Suprapubic skin (tissue), 3 donors: ENCODE results near the gene LAYN.

ENCODE experiments used
- CTCF ChIP-seq, 2 donors: fragments of 200-600 bp in 1 of 2; fragments of 450-650 bp in 1 of 2; sonication (generic) in 1 of 2; IDR thresholded peaks; one replicate each; pipeline ENCODE4 v1.5.1; 2016 to 2019; ENCODE audit warnings: antibody characterized with exemption in 2 of 2, mild to moderate bottlenecking in 1 of 2, moderate library complexity in 1 of 2
- POLR2A ChIP-seq, 2 donors: fragments of 450-650 bp; IDR thresholded peaks; one replicate each; pipeline ENCODE4 v1.6.1; 2017; ENCODE audit warnings: antibody characterized with exemption in 2 of 2, mild to moderate bottlenecking in 2 of 2, moderate library complexity in 2 of 2

- no peak for TF ChIP-seq CTCF (IDR thresholded peaks at IDR 0.05)
- no peak for TF ChIP-seq POLR2A (IDR thresholded peaks at IDR 0.05)
These were observed 30.2 kb upstream of the LAYN start for GRCh38 chr11:111510311-111510710.
